CD4-positive, alpha-beta T cell treated with Interferon alpha-2 for 1 hour (primary cell): ENCODE data around the gene ECT2L.

Experiments used
- DNase-seq, 2 donors: peaks; one replicate each; pipeline ENCODE4 v3.0.0-alpha.2; 2020 to 2022

The ECT2L gene

DNA sequence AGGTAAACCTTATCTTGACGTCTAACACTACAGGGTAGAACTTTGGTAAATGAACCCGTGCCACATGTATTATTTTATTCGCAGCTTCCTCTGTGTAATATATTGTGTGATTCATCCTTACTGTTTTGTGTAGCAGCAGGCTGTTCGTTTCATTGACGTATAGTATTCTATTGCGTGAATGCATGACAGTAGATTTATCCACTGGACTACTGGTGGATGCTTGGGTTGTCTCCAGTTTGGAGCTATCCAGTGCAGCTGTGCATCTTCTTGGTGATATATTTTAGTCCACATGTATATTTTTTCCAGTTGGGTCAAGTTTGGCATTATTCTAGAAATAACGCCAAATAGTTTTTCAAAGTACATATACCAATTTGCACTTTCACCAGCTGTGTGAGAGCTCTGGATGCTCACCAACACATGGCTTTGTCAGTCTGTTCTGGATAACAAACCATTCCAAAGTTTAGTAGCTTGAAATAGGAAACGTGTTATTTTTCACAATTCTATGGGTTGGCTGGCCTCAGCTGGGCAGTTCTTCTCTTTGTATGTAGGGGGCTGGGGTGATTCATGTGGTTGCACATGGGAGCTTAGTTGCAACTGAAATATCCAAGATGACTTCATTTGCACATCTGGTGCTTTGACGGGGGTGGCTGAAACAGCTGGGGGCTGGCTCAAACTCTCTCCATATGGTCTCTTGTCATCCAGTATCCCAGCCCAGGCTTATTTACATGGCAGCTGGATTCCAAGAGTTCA is 9.3 kb downstream of the ECT2L start:
- DNase-seq, result no peak

DNA sequence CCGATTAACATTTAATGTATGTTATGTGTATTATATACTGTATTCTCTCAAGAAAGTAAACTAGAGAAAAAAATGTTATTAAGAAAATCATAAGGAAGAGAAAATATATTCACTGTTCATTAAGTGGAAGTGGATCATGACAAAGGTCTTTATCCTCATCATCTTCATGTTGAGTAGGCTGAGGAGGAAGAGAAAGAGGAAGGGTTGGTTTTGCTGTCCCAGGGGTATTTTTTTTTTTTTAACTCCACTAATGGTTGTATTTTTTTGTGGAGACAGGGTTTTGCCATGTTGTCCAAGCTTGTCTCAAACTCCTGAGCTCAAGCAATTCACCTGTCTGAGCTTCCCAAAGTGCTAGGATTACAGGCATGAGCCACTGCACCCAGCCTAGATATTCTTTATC is 11.0 kb downstream of the ECT2L start:
- DNase-seq, result no peak

DNA sequence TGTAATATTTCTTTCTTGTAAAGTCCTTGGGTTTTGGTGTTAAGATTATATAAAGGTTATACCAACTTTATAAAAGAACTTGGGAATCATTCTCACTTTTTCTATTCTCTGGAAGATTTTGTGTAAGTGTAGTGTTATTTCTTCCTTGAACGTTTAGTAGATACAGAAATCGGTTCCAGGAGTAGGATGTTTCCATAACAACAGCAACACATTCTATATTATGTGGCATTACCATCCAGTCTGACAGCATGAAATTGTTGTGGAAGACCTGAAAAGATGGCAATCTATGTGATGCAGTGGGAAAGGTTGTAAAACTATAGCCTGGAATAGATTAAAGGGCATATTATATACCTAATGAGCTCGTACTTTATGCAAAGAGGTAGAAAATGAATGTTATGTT is 13.8 kb downstream of the ECT2L start:
- no peak for DNase-seq

DNA sequence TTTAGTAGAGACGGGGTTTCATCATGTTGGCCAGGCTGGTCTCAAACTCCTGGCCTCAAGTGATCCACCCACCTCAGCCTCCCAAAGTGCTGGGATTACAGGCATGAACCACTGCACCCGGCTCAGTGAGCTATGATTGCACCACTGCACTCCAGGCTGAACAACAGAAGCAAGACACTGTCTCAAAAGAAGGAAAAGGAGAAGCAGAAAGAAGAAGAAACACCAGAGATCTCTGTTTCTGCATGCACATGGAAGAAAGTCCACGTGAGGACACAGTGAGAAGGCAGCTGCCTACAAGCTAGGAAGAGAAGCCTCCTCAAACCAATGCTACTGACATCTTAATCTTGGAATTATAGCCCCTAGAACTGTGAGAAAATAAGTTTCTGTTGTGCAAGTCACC is 16.0 kb downstream of the ECT2L start:
- DNase-seq, result no peak

DNA sequence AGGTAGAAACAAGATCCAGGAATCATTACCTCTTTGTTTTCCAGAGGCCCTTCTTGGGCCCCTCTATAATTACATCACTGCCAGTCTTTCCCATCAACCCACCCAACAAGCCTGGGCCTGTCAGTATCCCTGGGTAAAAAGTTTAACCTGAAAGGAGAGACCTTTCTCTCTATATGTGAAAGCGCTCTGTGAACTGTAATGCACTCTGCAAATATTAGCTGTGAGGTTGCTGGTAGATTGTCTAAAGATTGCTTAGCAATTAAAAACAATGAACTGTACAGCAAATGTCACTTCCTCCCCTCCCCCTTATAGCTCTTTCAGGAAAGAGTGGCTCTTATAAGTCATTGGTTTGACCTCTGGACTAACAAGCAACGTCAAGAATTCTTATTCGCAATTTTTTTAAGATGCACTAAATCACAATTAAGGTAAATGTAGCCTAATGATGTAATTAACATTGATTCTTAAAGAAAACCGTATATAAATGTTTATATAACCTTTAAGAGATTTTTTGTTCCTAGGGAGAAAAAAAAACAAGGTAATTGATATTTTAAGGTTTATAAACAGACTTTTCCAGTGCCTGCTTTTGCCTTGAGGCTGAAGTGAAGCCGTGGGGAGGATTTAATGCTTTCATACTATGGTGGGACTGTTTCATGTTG is 18.4 kb downstream of the ECT2L start:
- no peak for DNase-seq

DNA sequence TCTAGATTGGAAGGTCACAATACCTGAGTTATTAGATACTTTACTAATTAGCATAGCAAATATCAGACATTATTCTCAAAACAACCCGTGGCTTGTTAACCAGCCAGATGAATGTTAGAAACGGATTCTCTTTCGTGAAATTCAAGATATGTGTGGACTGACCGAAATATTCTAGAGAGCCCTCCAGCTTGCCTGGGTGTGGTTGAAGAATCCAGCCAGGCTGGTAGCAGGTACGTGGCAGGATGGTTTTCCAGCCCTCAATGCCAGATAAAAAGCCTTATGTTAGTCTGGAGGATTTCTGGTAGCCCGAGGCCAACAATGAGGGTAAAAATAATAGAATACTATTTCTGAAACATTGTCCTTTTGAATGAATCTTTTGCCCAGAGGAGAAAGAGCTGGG is 19.3 kb downstream of the ECT2L start:
- DNase-seq, result no peak

DNA sequence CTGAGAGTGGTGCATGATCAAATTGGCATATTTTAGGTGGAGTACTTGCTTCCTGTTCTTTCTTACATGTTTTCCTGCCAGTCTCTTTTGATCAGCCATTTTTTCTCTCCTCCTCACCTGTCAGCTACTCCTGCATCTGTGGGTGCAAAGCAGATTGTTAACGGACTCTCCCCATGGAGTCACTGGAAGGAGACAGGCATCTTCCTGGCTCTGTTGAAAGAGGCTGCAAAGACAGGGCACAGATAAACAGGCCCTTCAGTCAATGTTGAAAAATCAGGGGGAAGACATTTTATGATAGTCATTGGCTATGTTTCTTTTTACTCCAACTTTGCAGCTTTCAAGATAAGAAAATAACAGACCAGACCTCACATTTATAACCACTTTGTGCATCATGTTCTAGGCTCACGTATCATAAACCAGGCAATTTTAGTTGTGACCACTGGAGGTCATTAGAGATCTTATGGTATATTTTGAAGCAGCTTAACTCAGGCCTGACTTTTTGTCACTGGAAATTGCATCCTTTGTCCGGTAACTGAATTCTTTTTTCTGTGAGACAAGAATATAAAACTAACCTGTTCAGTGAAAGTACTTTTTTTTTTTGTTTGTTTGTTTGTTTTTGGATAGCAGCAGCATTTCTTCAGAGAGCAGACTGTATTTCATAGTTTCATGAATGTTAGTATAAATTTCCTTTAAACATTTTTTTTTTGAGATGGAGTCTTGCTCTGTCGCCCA is 20.1 kb downstream of the ECT2L start:
- DNase-seq, result peak in 1 of 2 donors; percentile 60

DNA sequence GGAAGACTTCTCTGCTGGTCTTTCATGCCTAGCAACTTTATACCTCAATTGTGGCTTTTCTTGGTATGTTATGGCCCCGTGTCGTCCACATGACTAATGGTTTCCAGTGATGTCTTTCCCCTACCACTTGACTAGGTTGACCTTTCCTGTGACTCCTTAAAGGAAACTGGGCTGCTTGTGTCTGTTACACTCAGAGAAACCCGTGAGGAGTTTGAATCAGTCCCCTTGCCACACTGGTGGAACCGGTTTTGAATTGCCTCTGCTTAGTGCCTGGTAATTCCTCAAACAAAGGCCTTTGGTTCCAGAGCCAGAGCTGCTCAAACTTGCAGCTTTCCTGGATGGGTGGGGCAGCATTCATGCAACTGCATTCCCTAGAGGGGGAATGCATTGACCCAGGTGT is 21.9 kb downstream of the ECT2L start:
- no peak for DNase-seq

DNA sequence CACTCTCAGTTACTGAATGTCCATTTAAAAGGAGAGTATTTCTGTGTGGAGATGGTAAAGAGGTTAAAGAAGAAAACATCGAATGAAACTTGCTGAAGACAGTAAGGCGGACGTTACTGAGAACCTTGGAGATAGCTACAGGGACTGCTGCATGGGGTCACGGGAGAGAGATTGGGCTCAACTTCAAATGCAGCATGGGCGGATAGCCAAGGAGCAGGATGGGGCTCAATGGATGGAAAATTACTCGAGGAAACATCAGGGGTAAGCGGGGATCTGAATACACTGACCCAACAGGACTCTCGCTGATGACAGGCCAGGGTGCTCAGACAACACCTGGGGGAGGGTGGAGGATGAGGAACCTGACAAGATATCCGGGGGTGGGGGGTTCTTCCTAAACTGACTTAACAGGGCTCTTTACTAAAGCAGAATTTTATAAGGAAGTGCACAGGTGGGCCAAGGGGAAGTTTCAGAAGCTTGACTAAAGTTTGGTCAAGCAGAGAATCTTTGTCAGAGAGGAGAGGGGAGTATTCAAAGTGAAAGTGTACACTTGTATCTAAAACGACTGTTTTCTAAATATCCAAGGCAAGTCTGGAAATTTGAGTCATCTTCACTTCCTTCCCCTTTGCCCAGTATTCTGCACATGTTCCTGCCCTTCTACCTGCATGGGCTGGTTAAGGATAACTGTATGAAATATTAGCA is 22.8 kb downstream of the ECT2L start:
- DNase-seq, result no peak

DNA sequence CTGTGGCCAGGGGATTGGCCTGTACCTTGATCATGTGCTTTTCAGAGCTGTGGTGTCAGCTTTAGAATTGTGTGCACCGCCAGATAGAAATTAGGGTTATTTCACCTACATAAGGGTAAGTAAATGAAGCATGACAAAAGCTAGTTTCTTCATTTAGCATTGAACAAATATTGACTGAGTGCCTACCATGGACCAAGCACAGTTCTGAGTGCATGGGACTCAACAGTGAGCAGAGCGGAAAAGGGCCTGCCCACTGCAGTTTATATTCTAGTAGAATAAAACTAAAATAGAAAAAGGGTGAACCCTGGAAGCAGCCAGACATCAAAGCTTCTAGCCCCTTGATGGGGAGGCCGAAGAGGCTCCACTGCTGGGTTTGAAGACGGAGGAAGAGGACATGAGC is 25.6 kb downstream of the ECT2L start:
- no peak for DNase-seq

DNA sequence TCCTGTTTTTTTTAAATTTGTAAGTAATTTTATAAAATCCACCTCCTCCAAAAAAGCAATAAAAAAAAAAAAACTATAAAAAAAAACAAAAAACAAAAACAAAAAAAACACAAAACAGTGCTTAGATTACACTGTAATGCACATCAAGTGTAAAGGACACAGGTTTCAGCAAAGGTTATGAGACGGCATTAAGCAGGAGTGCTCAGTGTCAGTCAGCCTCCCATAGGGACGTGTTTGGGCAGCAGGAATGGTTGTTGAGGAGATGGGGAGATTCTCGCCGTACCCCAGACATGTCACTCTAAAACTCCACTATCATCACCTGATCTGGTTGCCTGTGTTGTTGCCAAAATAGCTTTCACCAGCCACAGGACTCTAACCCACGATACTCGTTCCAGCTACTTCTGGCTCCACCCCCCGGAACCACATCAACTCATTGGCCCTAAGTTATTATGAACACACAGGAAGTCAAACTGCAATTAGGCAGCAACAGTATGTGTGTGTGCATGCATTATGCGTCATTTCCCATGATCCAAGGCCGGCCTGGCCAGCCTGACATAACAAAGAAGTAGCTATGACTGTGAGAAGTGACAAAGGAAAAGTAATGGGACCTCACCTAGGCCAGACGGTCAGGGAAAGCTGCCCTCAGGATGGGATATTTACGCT is 28.7 kb downstream of the ECT2L start:
- peak in 1 of 2 donors; percentile 3 for DNase-seq

DNA sequence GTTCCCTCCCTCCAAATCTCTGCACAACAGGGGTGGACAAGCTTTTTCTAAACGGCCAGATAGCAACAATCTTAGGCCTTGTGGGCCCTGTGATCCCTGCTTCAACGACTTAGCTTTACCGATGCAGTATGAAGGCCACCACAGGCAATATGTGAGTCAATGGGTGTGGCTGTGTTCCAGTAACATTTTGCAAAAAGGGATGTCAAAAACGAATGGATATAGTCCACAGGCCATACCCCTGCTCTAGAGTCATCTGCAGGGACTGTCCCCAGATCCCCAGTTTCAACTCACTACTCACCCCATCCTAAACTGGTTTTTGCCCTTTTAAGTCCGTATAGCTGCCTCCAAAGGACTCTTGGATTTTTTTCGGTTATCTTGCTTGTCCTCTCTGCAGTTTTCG is 34.4 kb downstream of the ECT2L start:
- DNase-seq, result no peak

DNA sequence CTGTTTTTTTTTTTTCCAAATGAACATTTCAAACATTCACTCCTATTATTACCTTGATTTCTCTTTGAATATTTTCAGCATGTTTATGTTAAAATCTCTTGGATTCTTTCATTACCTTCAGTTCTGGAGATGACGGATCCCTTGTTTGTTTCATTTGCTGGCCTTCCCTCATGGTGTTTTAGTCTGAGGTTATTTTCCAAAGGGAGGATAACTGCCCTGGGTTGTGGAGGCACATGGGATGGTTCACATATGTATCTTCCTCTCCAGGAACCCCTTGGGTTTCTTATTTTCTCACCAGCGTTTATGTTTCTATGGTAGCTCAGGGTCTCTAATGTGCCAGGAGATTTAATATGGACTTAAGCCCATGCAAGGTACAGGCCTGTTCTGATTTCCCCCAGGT is 36.3 kb downstream of the ECT2L start:
- DNase-seq, result no peak

DNA sequence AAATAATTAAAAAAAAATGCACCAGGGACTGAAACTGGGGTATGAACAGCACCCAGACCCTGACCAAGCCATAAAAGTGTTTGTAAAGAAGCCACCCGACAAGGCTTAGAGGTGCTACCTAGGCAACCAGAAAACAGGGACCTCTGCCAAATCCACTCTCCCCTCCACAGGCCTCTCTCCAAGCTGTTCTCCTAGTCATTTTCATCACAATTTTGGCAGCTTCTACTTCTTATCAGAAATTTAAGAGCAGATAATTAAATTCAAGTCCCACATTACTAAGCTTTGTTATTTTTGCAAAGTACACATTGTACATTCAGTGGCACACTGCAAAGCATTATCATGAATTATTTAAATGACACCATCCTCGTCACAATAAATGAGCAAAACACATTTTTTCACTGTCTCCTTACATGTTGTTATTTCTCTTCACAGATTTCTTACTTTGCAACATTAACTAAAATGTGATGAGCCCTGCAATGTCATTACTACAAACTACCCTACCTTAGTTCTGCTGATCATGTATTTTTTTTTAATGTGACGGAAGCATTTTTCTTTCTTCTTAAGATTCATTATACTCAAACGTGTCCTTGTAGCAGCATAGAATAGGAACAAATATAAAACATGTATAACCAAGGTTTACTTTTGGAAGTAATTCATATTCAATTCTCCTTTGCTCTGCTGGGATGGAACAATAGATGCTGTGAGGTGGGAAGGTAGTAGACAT is 38.1 kb downstream of the ECT2L start:
- DNase-seq, result no peak

DNA sequence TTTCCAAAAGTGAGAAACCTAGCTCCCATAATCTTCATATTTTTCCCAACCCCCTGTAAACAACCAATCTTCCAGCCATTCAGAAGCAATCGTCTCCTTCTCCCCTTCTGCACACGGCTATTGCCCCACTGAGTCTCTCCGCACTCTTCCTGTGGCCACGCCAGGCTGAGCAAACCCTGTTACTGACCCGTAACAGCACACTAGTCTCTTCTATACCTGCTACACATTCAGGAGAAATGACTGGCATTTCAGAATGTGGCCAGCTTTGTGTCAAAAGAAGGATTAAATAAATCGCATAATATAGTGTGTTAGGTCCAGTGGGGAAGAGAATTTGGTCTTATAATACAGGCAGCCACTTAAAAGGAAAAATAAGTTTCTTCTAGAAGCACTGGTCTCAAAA is 41.4 kb downstream of the ECT2L start:
- no peak for DNase-seq

DNA sequence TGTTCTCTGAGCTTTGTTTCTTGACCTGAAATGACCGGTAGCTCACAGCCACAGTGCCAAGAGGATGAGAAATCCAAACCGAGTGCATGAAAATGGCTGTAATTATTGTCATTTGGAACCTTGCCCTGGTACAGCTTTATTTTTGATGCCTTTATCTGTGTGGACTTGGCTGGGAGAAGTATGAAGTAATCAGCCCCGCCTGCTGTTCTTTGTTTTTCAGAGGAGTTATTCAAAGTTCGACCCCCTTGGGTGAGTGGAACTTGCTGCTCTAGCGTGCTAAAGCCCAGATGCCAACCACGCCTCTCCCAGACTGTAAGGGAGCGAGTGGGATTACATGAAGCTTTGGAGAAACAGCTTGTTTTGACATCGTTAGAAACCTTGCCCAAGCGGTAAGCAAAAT is 48.3 kb downstream of the ECT2L start:
- DNase-seq, result no peak

DNA sequence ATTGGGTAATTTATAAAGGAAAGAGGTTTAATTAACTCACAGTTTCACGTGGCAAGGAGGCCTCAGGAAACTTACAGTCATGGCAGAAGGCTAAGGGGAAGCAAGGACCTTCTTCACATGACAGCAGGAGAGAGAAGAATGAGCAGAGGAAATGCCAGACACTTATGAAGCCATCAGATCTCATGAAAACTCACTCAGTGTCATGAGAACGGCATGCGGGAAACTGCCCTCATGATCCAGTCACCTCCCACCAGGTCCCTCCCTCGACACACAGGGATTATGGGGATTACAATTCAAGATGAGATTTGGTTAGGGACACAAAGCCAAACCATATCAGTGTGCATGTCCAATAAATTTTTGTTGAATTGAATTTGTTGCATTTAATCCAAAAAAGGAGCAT is 52.0 kb downstream of the ECT2L start:
- DNase-seq, result no peak

DNA sequence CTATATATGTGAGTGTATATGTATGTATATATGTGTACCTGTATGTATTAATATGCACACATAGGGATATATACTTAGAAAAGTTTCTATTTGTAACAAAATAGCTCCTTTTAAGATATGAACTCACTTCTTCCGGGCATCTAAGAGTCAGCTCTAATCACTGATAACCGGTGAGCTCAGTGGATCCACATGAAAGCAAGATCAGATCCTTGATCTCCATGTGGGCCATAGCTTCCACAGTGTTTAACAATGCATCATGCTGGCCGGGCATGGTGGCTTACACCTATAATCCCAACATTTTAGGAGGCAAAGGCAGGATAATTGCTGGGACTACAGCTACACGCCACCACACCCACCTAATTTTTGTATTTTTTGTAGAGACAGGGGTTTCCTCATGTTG is 52.6 kb downstream of the ECT2L start:
- DNase-seq, result no peak

DNA sequence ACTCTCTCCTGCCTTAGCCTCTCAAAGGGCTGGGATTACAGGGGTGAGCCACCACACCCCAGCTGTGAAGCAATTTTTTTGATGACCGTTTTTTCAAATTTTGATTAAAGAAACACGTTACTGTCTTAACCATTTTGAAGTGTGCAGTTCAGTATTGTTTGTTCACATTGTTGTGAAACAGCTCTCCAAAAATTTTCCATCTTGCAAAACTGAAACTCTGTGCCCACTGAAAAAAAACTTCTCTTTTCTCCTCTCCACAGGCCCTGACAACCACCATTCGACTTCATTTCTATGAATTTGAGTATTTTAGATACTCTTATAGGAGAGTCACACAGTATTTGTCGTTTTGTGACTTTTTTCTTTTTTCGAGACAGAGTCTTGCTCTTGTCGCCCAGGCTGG is 53.9 kb downstream of the ECT2L start:
- no peak for DNase-seq

DNA sequence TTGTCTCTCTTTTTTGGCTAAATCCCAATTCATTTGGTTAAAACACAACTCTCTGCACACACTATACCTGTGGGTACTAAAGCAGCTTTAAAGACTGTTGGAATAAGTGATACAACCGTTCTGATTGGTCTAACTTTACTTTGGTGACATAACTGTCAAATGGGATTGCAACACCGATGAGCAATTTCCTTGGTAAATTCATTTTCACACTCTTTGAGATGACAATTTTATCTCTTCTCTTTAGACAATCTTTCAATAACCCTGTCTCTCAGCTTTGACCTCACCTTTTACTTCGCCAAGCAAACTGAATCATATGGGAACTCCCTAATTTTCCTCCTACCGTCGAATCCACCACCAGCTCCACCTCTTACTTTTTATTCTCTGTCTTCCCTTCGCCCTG is 60.8 kb downstream of the ECT2L start:
- DNase-seq, result no peak

DNA sequence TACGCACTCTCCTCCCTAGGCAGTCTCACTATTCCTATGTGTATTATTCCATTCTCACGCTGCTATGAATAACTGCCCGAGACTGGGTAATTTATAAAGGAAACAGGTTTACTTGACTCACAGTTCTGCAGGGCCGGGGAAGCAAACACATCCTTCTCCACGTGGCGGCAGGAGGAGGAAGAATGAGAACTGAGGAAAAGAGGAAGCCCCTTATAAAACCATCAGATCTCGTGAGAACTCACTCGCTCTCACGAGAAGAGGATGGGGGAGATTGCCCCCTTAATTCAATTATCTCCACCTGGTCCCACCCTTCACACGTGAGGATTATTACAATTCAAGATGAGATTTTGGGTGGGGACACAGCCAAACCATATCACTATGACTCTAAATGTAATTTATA is 61.9 kb downstream of the ECT2L start:
- no peak for DNase-seq

DNA sequence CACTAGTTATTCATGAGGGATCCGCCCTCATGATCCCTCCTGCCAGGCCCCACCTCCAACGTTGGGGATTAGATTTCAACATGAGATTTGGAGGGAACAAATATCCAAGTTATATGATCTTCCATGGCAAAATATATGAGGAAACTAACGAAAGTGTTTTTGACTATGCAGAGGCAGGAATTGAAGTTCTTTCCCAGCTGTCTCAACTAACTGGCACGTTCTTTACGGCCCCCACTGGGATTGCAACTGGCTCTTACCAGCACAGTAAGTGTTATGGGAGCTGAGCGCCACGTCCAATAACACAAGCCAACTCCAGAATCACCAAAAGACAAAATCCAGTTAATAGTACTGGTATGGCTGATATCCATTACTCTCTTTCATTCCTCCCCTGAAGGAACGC is 66.6 kb downstream of the ECT2L start:
- no peak for DNase-seq
